ENCODE measurements around the gene HTR6.

HTR6 gene

GRCh38 chr1:19720174-19720573, 55.5 kb downstream of the HTR6 start:
- DNase-seq (ENCODE audit: low read depth in 2 of 2), result no peak

GRCh38 chr1:19720973-19721372, 56.3 kb downstream of the HTR6 start:
- DNase-seq (ENCODE audit: low read depth in 2 of 2), result no peak

- DNase-seq (ENCODE audit: low read depth in 2 of 2), result no peak
These were observed 59.2 kb downstream of the HTR6 start for GRCh38 chr1:19723874-19724273.

- DNase-seq (ENCODE audit: low read depth in 2 of 2), result no peak
These were observed 60.9 kb downstream of the HTR6 start for GRCh38 chr1:19725606-19726005.

GRCh38 chr1:19728413-19729145, 63.9 kb downstream of the HTR6 start:
- no peak for DNase-seq (ENCODE audit: low read depth in 2 of 2)

GRCh38 chr1:19730232-19730631, 65.6 kb downstream of the HTR6 start:
- no peak for DNase-seq (ENCODE audit: low read depth in 2 of 2)
